PC-9 (cell line): ENCODE results near the gene MYH7. TPM values are rescaled to one million over a fixed set of nuclear protein-coding genes. Genes with fewer than 3 reads are reported as not detected.

Source experiments
- BruUV-seq: library from RNA; stranded (reverse); fragments of 400-500 nt; replicated peaks from 2 replicates; lab custom pipeline; 2021; lab: Mats Ljungman, UMichigan
- CTCF ChIA-PET: fragments of 300-600 bp; sonication (Branson Sonifier 250); formaldehyde crosslinking; loops from one replicate; lab custom pipeline; 2022; ENCODE audit warnings: antibody characterized with exemption; lab: Charles Lee
- POLR2A ChIA-PET: fragments of 300-600 bp; sonication (Branson Sonifier 250); formaldehyde crosslinking; loops from one replicate; lab custom pipeline; 2022; ENCODE audit warnings: antibody characterized with exemption; ENCODE audit not compliant: unreplicated experiment; lab: Charles Lee
- DNase-seq, 2 experiments: peaks; one replicate each; pipeline versions ENCODE4 v3.0.0 to v3.0.0-alpha.2; 2015 to 2022; ENCODE audit warnings: mixed read lengths in 1 of 2
- H2AFZ ChIP-seq: fragments of 200-600 bp; sonication (generic); 2 replicates; pipeline ENCODE4 v1.8.1; 2017; ENCODE audit warnings: antibody characterized with exemption
- H3F3A ChIP-seq: fragments of 200-600 bp; sonication (generic); 2 replicates; pipeline ENCODE4 v1.8.1; 2017; ENCODE audit warnings: antibody characterized with exemption, mild to moderate bottlenecking, low read depth; ENCODE audit not compliant: insufficient read depth
- H3K27ac ChIP-seq: fragments of 200-600 bp; sonication (generic); 2 replicates; pipeline ENCODE4 v1.6.1; 2016; ENCODE audit warnings: mixed run types
- H3K27me3 ChIP-seq: fragments of 200-600 bp; sonication (generic); 2 replicates; pipeline ENCODE4 v1.6.1; 2016; ENCODE audit warnings: low read depth, mixed run types; ENCODE audit not compliant: insufficient read depth
- H3K36me3 ChIP-seq: fragments of 200-600 bp; sonication (generic); 2 replicates; pipeline ENCODE4 v1.6.1; 2016; ENCODE audit warnings: low read depth, mixed run types
- H3K4me1 ChIP-seq: fragments of 200-600 bp; sonication (generic); replicated peaks from 2 replicates; pipeline ENCODE4 v1.6.1; 2016; ENCODE audit warnings: mixed run types; ENCODE audit not compliant: insufficient read depth
- H3K4me2 ChIP-seq: fragments of 200-600 bp; sonication (generic); 2 replicates; pipeline ENCODE4 v1.6.1; 2017; ENCODE audit warnings: mixed run types
- H3K4me3 ChIP-seq: fragments of 200-600 bp; sonication (generic); 2 replicates; pipeline ENCODE4 v1.6.1; 2016; ENCODE audit warnings: mixed run types
- H3K79me2 ChIP-seq: fragments of 200-600 bp; sonication (generic); 2 replicates; pipeline ENCODE4 v1.6.1; 2017; ENCODE audit warnings: low read depth, mixed run types
- H3K9me2 ChIP-seq: fragments of 200-600 bp; sonication (generic); 2 replicates; pipeline ENCODE4 v1.8.1; 2017; ENCODE audit warnings: mild to moderate bottlenecking; ENCODE audit not compliant: insufficient read depth
- H3K9me3 ChIP-seq: fragments of 200-600 bp; sonication (generic); 2 replicates; pipeline ENCODE4 v1.8.1; 2016; ENCODE audit warnings: low read depth; ENCODE audit not compliant: insufficient read depth
- H4K20me1 ChIP-seq: fragments of 200-600 bp; sonication (generic); 2 replicates; pipeline ENCODE4 v1.8.1; 2017; ENCODE audit not compliant: insufficient read depth
- CTCF ChIP-seq: fragments of 200-600 bp; sonication (generic); conservative IDR thresholded peaks from 2 replicates; pipeline ENCODE4 v1.6.1; 2017; ENCODE audit warnings: mixed run types, antibody characterized with exemption, mild to moderate bottlenecking, moderate library complexity
- EZH2 ChIP-seq: fragments of 200-600 bp; sonication (generic); IDR thresholded peaks from 2 replicates; pipeline ENCODE4 v1.8.0; 2017; ENCODE audit warnings: antibody characterized with exemption, low read depth
- intact Hi-C: fragments of 100-400 bp; cut with micrococcal nuclease; formaldehyde crosslinking; loops from one replicate; pipeline ENCODE4 v1.10.0; 2022; ENCODE audit not compliant: unreplicated experiment
- total RNA-seq: library from RNA; stranded (reverse); gene quantifications from 2 replicates; pipeline ENCODE4 v1.2.3, GENCODE V29; 2021

The MYH7 gene
- total RNA-seq, 1 experiment from 2014 or later, result not detected

GRCh38 chr14:23468704-23469126, 33.3 kb upstream of the MYH7 start:
- Histone ChIP-seq H3K36me3 (no peaks in the 10 kb centered on the region), H3K9me2 (no peaks in the 10 kb centered on the region), H3K27ac (no peak overlapping the region), H3K27me3 (no peaks in the 10 kb centered on the region), H4K20me1 (no peaks in the 10 kb centered on the region), H3F3A (peaks cover 3% of the 10 kb centered on the region; the same call in 1 of the 2 replicates), H3K4me2 (peak overlapping the region; percentile 69), H3K4me3 (peak overlapping the region; percentile 65), H2AFZ (peak overlapping the region; percentile 99), H3K9me3 (no peaks in the 10 kb centered on the region), H3K4me1 (peaks cover 5% of the 10 kb centered on the region), H3K79me2 (peaks cover 16% of the 10 kb centered on the region)
- CTCF ChIA-PET, result no interaction called here
- BruUV-seq, result TSS peak; percentile 23
- intact Hi-C loops, result loop anchor here (5.0 kb wide), 1 partner anchor 146 kb away; the partner anchor contains the start of gene PABPN1
- POLR2A ChIA-PET, result no interaction called here
- no peak for DNase-seq
- TF ChIP-seq CTCF (no peak), EZH2 (no peak)

- BruUV-seq, result no TSS peak
- Histone ChIP-seq H3K4me1 (peaks cover 2% of the 10 kb centered on the region), H3K4me3 (no peak overlapping the region), H3K36me3 (no peaks in the 10 kb centered on the region), H2AFZ (no peak overlapping the region), H3K27me3 (no peaks in the 10 kb centered on the region), H3K79me2 (peaks cover 5% of the 10 kb centered on the region), H3K9me2 (no peaks in the 10 kb centered on the region), H3K9me3 (no peaks in the 10 kb centered on the region), H3K4me2 (no peak overlapping the region), H4K20me1 (no peaks in the 10 kb centered on the region), H3F3A (peaks cover 3% of the 10 kb centered on the region; the same call in 1 of the 2 replicates), H3K27ac (no peak overlapping the region)
- POLR2A ChIA-PET, result no interaction called here
- no peak for DNase-seq
- CTCF ChIA-PET, result no interaction called here
- intact Hi-C loops, result loop anchor here (5.0 kb wide), 1 partner anchor 143 kb away; the partner anchor contains the start of gene PABPN1
- TF ChIP-seq EZH2 (no peak), CTCF (no peak)
These were observed 29.8 kb upstream of the MYH7 start for GRCh38 chr14:23465261-23465660.

GRCh38 chr14:23464700-23465099, 29.2 kb upstream of the MYH7 start:
- peaks cover 3% of the 10 kb centered on the region; the same call in 1 of the 2 replicates for H3F3A ChIP-seq
- no peak overlapping the region for H2AFZ ChIP-seq
- no peaks in the 10 kb centered on the region for H3K27me3 ChIP-seq
- H3K4me2 ChIP-seq, result no peak overlapping the region
- ChIA-PET CTCF (interaction anchor here (0.7 kb wide), 1 partner anchor 649 kb away, joined by 5 read pairs; no protein-coding TSS in a partner anchor), POLR2A (no interaction called here)
- H3K27ac ChIP-seq, result no peak overlapping the region
- intact Hi-C loops, result loop anchor here (5.0 kb wide), 1 partner anchor 142 kb away; the partner anchor contains the start of gene PABPN1
- TF ChIP-seq EZH2, result no peak
- no peak for TF ChIP-seq CTCF
- BruUV-seq, result no TSS peak
- no peaks in the 10 kb centered on the region for H4K20me1 ChIP-seq
- no peaks in the 10 kb centered on the region for H3K9me3 ChIP-seq
- no peak overlapping the region for H3K4me3 ChIP-seq
- no peaks in the 10 kb centered on the region for H3K9me2 ChIP-seq
- H3K79me2 ChIP-seq, result no peaks in the 10 kb centered on the region
- no peaks in the 10 kb centered on the region for H3K36me3 ChIP-seq
- H3K4me1 ChIP-seq, result no peaks in the 10 kb centered on the region
- DNase-seq, result no peak
